Lower leg skin (tissue), 3 donors: Measurements from ENCODE around the gene CUL4A.

Experiments used
- POLR2A ChIP-seq, 2 donors: fragments of 450-650 bp; IDR thresholded peaks; one replicate each; pipeline ENCODE4 v1.6.1; 2016 to 2017; ENCODE audit warnings: antibody characterized with exemption in 2 of 2, mild to moderate bottlenecking in 1 of 2, moderate library complexity in 1 of 2
- TF ChIP-seq, protein P1 (sequence below), 3 donors: fragments of 450-650 bp; IDR thresholded peaks; one replicate each; pipeline ENCODE4 v1.5.1; 2016; ENCODE audit warnings: antibody characterized with exemption in 3 of 3, mild to moderate bottlenecking in 3 of 3, moderate library complexity in 2 of 3

DNA sequence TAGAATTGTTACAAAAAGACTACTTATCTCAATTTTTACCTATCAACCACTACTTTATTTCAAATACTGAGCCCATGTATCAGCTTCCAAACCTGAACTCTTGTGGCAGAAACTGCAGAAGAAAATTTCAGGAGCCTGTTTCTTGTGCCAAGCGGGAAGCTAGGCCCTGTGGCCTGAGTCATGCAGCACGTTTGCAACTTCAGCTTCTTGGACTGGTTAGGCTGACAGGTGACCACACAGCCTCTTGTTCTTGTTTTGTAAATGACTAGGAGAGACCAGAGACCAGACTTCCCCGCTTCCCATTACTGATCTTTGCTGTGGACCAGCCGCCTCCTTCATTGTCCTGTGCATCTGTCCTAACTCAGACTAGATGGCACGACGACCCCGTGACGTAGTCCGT is 84.3 kb downstream of the CUL4A start:
- TF ChIP-seq, protein P1, sequence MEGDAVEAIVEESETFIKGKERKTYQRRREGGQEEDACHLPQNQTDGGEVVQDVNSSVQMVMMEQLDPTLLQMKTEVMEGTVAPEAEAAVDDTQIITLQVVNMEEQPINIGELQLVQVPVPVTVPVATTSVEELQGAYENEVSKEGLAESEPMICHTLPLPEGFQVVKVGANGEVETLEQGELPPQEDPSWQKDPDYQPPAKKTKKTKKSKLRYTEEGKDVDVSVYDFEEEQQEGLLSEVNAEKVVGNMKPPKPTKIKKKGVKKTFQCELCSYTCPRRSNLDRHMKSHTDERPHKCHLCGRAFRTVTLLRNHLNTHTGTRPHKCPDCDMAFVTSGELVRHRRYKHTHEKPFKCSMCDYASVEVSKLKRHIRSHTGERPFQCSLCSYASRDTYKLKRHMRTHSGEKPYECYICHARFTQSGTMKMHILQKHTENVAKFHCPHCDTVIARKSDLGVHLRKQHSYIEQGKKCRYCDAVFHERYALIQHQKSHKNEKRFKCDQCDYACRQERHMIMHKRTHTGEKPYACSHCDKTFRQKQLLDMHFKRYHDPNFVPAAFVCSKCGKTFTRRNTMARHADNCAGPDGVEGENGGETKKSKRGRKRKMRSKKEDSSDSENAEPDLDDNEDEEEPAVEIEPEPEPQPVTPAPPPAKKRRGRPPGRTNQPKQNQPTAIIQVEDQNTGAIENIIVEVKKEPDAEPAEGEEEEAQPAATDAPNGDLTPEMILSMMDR (IDR thresholded peaks at IDR 0.05), result no peak
- TF ChIP-seq POLR2A (IDR thresholded peaks at IDR 0.05), result no peak
